NT2/D1 (cell line): ENCODE data around the gene GSK3B.

Experiments
- DNase-seq: peaks from one replicate; pipeline ENCODE4 v3.0.0-alpha.2; 2011; ENCODE audit warnings: low read depth, low spot score
- H3K27me3 ChIP-seq: 2 replicates; pipeline ENCODE4 v1.6.0; 2011; ENCODE audit warnings: mild to moderate bottlenecking; ENCODE audit not compliant: insufficient read length, insufficient read depth
- H3K36me3 ChIP-seq: 2 replicates; pipeline ENCODE4 v1.6.1; 2011; ENCODE audit warnings: mild to moderate bottlenecking, low read length, mixed read lengths; ENCODE audit not compliant: insufficient read depth, insufficient read length
- H3K4me1 ChIP-seq: 2 replicates; pipeline ENCODE4 v1.5.1; 2011; ENCODE audit not compliant: insufficient read depth, insufficient read length
- H3K4me3 ChIP-seq: 2 replicates; pipeline ENCODE4 v1.5.1; 2011; ENCODE audit warnings: low read depth; ENCODE audit not compliant: insufficient read length
- H3K9ac ChIP-seq: 2 replicates; pipeline ENCODE4 v1.6.0; 2011; ENCODE audit warnings: low read depth; ENCODE audit not compliant: insufficient read length
- H3K9me3 ChIP-seq: 2 replicates; pipeline ENCODE4 v1.5.1; 2011; ENCODE audit warnings: mild to moderate bottlenecking, low read length; ENCODE audit not compliant: insufficient read depth
- SUZ12 ChIP-seq: IDR thresholded peaks from 2 replicates; pipeline ENCODE4 v1.6.1; 2011; ENCODE audit not compliant: insufficient read length, insufficient read depth; ENCODE audit errors: extremely low read depth
- YY1 ChIP-seq: IDR thresholded peaks from 2 replicates; pipeline ENCODE4 v1.6.1; 2011; ENCODE audit not compliant: insufficient read length, insufficient read depth
- ZNF274 ChIP-seq: IDR thresholded peaks from 2 replicates; pipeline ENCODE4 v1.6.1; 2011; ENCODE audit warnings: mild to moderate bottlenecking, low read depth, low read length

The GSK3B gene

GRCh38 chr3:119967353-119968006 is 126.8 kb downstream of the GSK3B start:
- Histone ChIP-seq H3K36me3 (no peaks in the 10 kb centered on the region), H3K4me1 (no peaks in the 10 kb centered on the region), H3K4me3 (no peak overlapping the region), H3K9me3 (no peaks in the 10 kb centered on the region), H3K27me3 (no peaks in the 10 kb centered on the region), H3K9ac (no peak overlapping the region)
- no peak for DNase-seq
- TF ChIP-seq YY1 (no peak), ZNF274 (no peak), SUZ12 (no peak)

GRCh38 chr3:119965692-119966091 is 128.6 kb downstream of the GSK3B start:
- no peaks in the 10 kb centered on the region for H3K27me3 ChIP-seq
- TF ChIP-seq ZNF274 (no peak), YY1 (no peak), SUZ12 (no peak)
- H3K4me1 ChIP-seq, result no peaks in the 10 kb centered on the region
- no peak for DNase-seq
- no peaks in the 10 kb centered on the region for H3K36me3 ChIP-seq
- H3K9ac ChIP-seq, result no peak overlapping the region
- no peak overlapping the region for H3K4me3 ChIP-seq
- no peaks in the 10 kb centered on the region for H3K9me3 ChIP-seq

GRCh38 chr3:119964294-119964693 is 130.0 kb downstream of the GSK3B start:
- DNase-seq, result no peak
- no peak overlapping the region for H3K9ac ChIP-seq
- no peak for TF ChIP-seq ZNF274
- TF ChIP-seq YY1, result no peak
- no peak for TF ChIP-seq SUZ12
- H3K9me3 ChIP-seq, result no peaks in the 10 kb centered on the region
- no peaks in the 10 kb centered on the region for H3K36me3 ChIP-seq
- no peak overlapping the region for H3K4me3 ChIP-seq
- H3K4me1 ChIP-seq, result no peaks in the 10 kb centered on the region
- no peaks in the 10 kb centered on the region for H3K27me3 ChIP-seq

GRCh38 chr3:119955972-119956371 is 138.3 kb downstream of the GSK3B start:
- Histone ChIP-seq H3K4me1 (no peaks in the 10 kb centered on the region), H3K4me3 (no peak overlapping the region), H3K9ac (no peak overlapping the region), H3K27me3 (no peaks in the 10 kb centered on the region), H3K9me3 (no peaks in the 10 kb centered on the region), H3K36me3 (no peaks in the 10 kb centered on the region)
- DNase-seq, result no peak
- TF ChIP-seq ZNF274 (no peak), SUZ12 (no peak), YY1 (no peak)

GRCh38 chr3:119950666-119951325 is 143.5 kb downstream of the GSK3B start:
- no peaks in the 10 kb centered on the region for H3K27me3 ChIP-seq
- no peaks in the 10 kb centered on the region for H3K4me1 ChIP-seq
- peaks cover 4% of the 10 kb centered on the region for H3K36me3 ChIP-seq
- H3K9ac ChIP-seq, result no peak overlapping the region
- DNase-seq, result no peak
- H3K9me3 ChIP-seq, result no peaks in the 10 kb centered on the region
- no peak overlapping the region for H3K4me3 ChIP-seq
- TF ChIP-seq ZNF274 (no peak), YY1 (no peak)

GRCh38 chr3:119945291-119945690 is 149.0 kb downstream of the GSK3B start:
- Histone ChIP-seq H3K27me3 (no peaks in the 10 kb centered on the region), H3K9ac (no peak overlapping the region), H3K36me3 (peaks cover 7% of the 10 kb centered on the region), H3K4me1 (no peaks in the 10 kb centered on the region), H3K4me3 (no peak overlapping the region), H3K9me3 (no peaks in the 10 kb centered on the region)
- TF ChIP-seq SUZ12 (no peak), ZNF274 (no peak), YY1 (no peak)
- DNase-seq, result no peak

GRCh38 chr3:119944091-119944490 is 150.2 kb downstream of the GSK3B start:
- no peak overlapping the region for H3K4me3 ChIP-seq
- DNase-seq, result no peak

GRCh38 chr3:119939077-119939476 is 155.2 kb downstream of the GSK3B start:
- Histone ChIP-seq H3K27me3 (no peaks in the 10 kb centered on the region), H3K9me3 (no peaks in the 10 kb centered on the region), H3K36me3 (peaks cover 2% of the 10 kb centered on the region), H3K9ac (no peak overlapping the region), H3K4me1 (no peaks in the 10 kb centered on the region), H3K4me3 (no peak overlapping the region)
- DNase-seq, result no peak
- TF ChIP-seq SUZ12 (no peak), ZNF274 (no peak)

More at GRCh38 chr3:119944091-119944490, 150.2 kb downstream of the GSK3B start:
- Histone ChIP-seq H3K4me1 (no peaks in the 10 kb centered on the region), H3K9ac (no peak overlapping the region), H3K9me3 (no peaks in the 10 kb centered on the region), H3K36me3 (peaks cover 7% of the 10 kb centered on the region), H3K27me3 (no peaks in the 10 kb centered on the region)
- TF ChIP-seq ZNF274, result no peak
- no peak for TF ChIP-seq SUZ12
- no peak for TF ChIP-seq YY1
